HepG2 (cell line): ENCODE data around the gene EEF2. TPM values are rescaled to one million over a fixed set of nuclear protein-coding genes. Genes with fewer than 3 reads are reported as not detected.

ENCODE experiments used
- ATAC-seq: fragments of 200-7000 bp; cut with Tn5 transposase; 3 replicates; pipeline ENCODE4 v1.9.1; 2020; ENCODE audit warnings: mild to moderate bottlenecking, moderate library complexity
- BruUV-seq: library from RNA; stranded (reverse); fragments of 400-500 nt; replicated peaks from 2 replicates; lab custom pipeline; 2021; lab: Mats Ljungman, UMichigan
- CTCF ChIA-PET: fragments of 300-600 bp; formaldehyde crosslinking; extraction: SDS; loops from one replicate; lab custom pipeline; 2021; ENCODE audit warnings: low total read pairs, inconsistent platforms, low intra/inter-chr PET ratio; lab: Yijun Ruan, JAX
- POLR2A ChIA-PET: fragments of 350-600 bp; sonication (Branson Sonifier 250); formaldehyde crosslinking; loops from one replicate; lab custom pipeline; 2020; ENCODE audit warnings: antibody characterized with exemption, inconsistent platforms; lab: Yijun Ruan, JAX
- DNase-seq: peaks from one replicate; pipeline ENCODE4 v3.0.0-alpha.2; 2015; ENCODE audit warnings: low spot score
- FAIRE-seq: peaks from 3 replicates; lab custom pipeline; 2011; peaks lifted over from hg19 to GRCh38; lab: Jason Lieb, UNC
- H2AFZ ChIP-seq: one replicate; pipeline ENCODE4 v1.6.1; 2011; ENCODE audit warnings: low read length, inconsistent platforms
- H3K27ac ChIP-seq: fragments of 300-600 bp; 3 replicates; pipeline ENCODE4 v1.8.0; 2011; ENCODE audit warnings: mixed run types, mild to moderate bottlenecking, mixed read lengths, low read length, inconsistent platforms; ENCODE audit not compliant: insufficient read depth; ENCODE audit errors: extremely low read length
- H3K27me3 ChIP-seq, 2 experiments: fragments of 200-600 bp in 1 of 2; 2 replicates in 1 of 2; 3 replicates in 1 of 2; pipeline versions ENCODE4 v1.6.0 to v1.8.0; 2011; ENCODE audit warnings: low read length in 2 of 2, mild to moderate bottlenecking in 2 of 2, moderate library complexity in 2 of 2, inconsistent platforms in 1 of 2; ENCODE audit not compliant: insufficient read depth in 2 of 2, control insufficient read depth in 1 of 2
- H3K36me3 ChIP-seq, 2 experiments: fragments of 200-600 bp in 1 of 2; replicated peaks in 1 of 2; 2 replicates in 1 of 2; 3 replicates in 1 of 2; pipeline versions ENCODE4 v1.5.1 to v1.8.0; 2011; ENCODE audit warnings: low read length in 2 of 2, inconsistent platforms in 1 of 2; ENCODE audit not compliant: insufficient read depth in 2 of 2, control insufficient read depth in 1 of 2
- H3K4me1 ChIP-seq: 2 replicates; pipeline ENCODE4 v1.5.1; 2012; ENCODE audit warnings: low read length, inconsistent platforms; ENCODE audit not compliant: insufficient read depth
- H3K4me2 ChIP-seq: 2 replicates; pipeline ENCODE4 v1.6.0; 2011; ENCODE audit warnings: low read depth, low read length, inconsistent platforms
- H3K4me3 ChIP-seq, 3 experiments: fragments of 200-600 bp in 1 of 3; sonication (generic), shearing (Covaris generic) in 1 of 3; replicated peaks in 1 of 3; 2 replicates each; pipeline ENCODE4 v1.5.1; 2011 to 2016; ENCODE audit warnings: low read length in 3 of 3, inconsistent platforms in 2 of 3, low read depth in 2 of 3, mild to moderate bottlenecking in 2 of 3, control low read depth in 1 of 3, mixed read lengths in 1 of 3; ENCODE audit not compliant: insufficient read depth in 1 of 3
- H3K79me2 ChIP-seq: one replicate; pipeline ENCODE4 v1.6.1; 2011; ENCODE audit warnings: low read length, inconsistent platforms; ENCODE audit not compliant: insufficient read depth
- H3K9ac ChIP-seq: 2 replicates; pipeline ENCODE4 v1.6.0; 2011; ENCODE audit warnings: mild to moderate bottlenecking, low read depth, low read length, inconsistent platforms; ENCODE audit not compliant: insufficient read depth
- H3K9me3 ChIP-seq: 2 replicates; pipeline ENCODE4 v1.5.1; 2012; ENCODE audit warnings: mild to moderate bottlenecking, low read length
- H4K20me1 ChIP-seq: 2 replicates; pipeline ENCODE4 v1.6.0; 2011; ENCODE audit warnings: inconsistent platforms, mild to moderate bottlenecking, low read length, moderate library complexity; ENCODE audit not compliant: insufficient read depth
- ASH2L ChIP-seq: fragments of 300-600, 200-600 bp; sonication (generic); IDR thresholded peaks from 2 replicates; pipeline ENCODE4 v1.7.0; 2017; ENCODE audit warnings: low read depth, mild to moderate bottlenecking, moderate library complexity, mixed read lengths, low read length; ENCODE audit not compliant: insufficient read length
- PAF1 ChIP-seq: IDR thresholded peaks from 2 replicates; pipeline ENCODE4 v1.6.1; 2016; ENCODE audit warnings: missing genetic modification reagents, missing compliant biosample characterization
- PITX1 ChIP-seq: sonication (generic); formaldehyde crosslinking; IDR thresholded peaks from 2 replicates; pipeline ENCODE4 v1.5.1; 2020; ENCODE audit warnings: mild to moderate bottlenecking, missing genetic modification reagents
- RBM39 ChIP-seq: fragments of 200-400 bp; formaldehyde crosslinking; IDR thresholded peaks from one replicate; pipeline ENCODE4 v1.6.1; 2018; ENCODE audit warnings: antibody characterized with exemption, mild to moderate bottlenecking, low read depth, low read length; ENCODE audit not compliant: poor library complexity, severe bottlenecking
- U2AF2 ChIP-seq: fragments of 200-400 bp; formaldehyde crosslinking; IDR thresholded peaks from 2 replicates; pipeline ENCODE4 v1.6.1; 2017; ENCODE audit warnings: low read depth, mild to moderate bottlenecking, low read length
- XRCC5 ChIP-seq: fragments of 200-400 bp; formaldehyde crosslinking; optimal IDR thresholded peaks from 2 replicates; pipeline ENCODE3; 2017; ENCODE audit warnings: mild to moderate bottlenecking, low read length
- ZBTB44 ChIP-seq: sonication (generic); formaldehyde crosslinking; IDR thresholded peaks from 2 replicates; pipeline ENCODE4 v1.4.0; 2020; ENCODE audit warnings: missing genetic modification reagents
- ZMAT5 ChIP-seq: sonication (generic); formaldehyde crosslinking; IDR thresholded peaks from 2 replicates; pipeline ENCODE4 v1.5.0; 2020; ENCODE audit warnings: mild to moderate bottlenecking, low read depth, missing genetic modification reagents, borderline replicate concordance
- ZNF225 ChIP-seq: sonication (generic); formaldehyde crosslinking; IDR thresholded peaks from 2 replicates; pipeline ENCODE4 v1.4.0; 2020; ENCODE audit warnings: mild to moderate bottlenecking, missing genetic modification reagents
- ZNF251 ChIP-seq: sonication (generic); formaldehyde crosslinking; IDR thresholded peaks from 2 replicates; pipeline ENCODE4 v1.9.0; 2021; ENCODE audit warnings: mild to moderate bottlenecking, missing genetic modification reagents
- ZNF354B ChIP-seq: sonication (generic); formaldehyde crosslinking; IDR thresholded peaks from 2 replicates; pipeline ENCODE4 v1.8.0; 2022; ENCODE audit warnings: mild to moderate bottlenecking, missing genetic modification reagents
- ZNF512B ChIP-seq: sonication (generic); formaldehyde crosslinking; IDR thresholded peaks from 2 replicates; pipeline ENCODE4 v1.5.1; 2020; ENCODE audit warnings: missing genetic modification reagents, mild to moderate bottlenecking, borderline replicate concordance
- ZNF570 ChIP-seq: sonication (generic); formaldehyde crosslinking; IDR thresholded peaks from 2 replicates; pipeline ENCODE4 v1.4.0; 2020; ENCODE audit warnings: mild to moderate bottlenecking, missing genetic modification reagents, borderline replicate concordance
- ZNF576 ChIP-seq: sonication (generic); formaldehyde crosslinking; IDR thresholded peaks from 2 replicates; pipeline ENCODE4 v1.4.0; 2020; ENCODE audit warnings: mild to moderate bottlenecking, missing genetic modification reagents
- ZNF891 ChIP-seq: sonication (generic); formaldehyde crosslinking; IDR thresholded peaks from 2 replicates; pipeline ENCODE4 v1.5.0; 2020; ENCODE audit warnings: mild to moderate bottlenecking, missing genetic modification reagents
- WGBS: methylation state at CpG from one replicate; pipeline ENCODE4 v1.1.6; 2017; ENCODE audit warnings: low lambda C conversion rate; 5-methylcytosine and 5-hydroxymethylcytosine counted together
- in situ Hi-C: cut with HindIII; loops from 2 replicates; pipeline ENCODE4 v1.10.0; 2017; ENCODE audit warnings: low pct_unique_long_range_greater_than_20kb; ENCODE audit not compliant: extremely low pct_ligation_motif_present
- intact Hi-C: fragments of 100-400 bp; cut with micrococcal nuclease; formaldehyde crosslinking; loops from one replicate; pipeline ENCODE4 v1.10.0; 2022; ENCODE audit not compliant: unreplicated experiment
- polyA plus RNA-seq, 8 experiments: library from polyadenylated mRNA; depleted of rRNA in 3 of 8; stranded (reverse) in 7 of 8; unstranded in 1 of 8; fragments of >200 nt; fragmentation: Illumina TruSeq in 4 of 8; extraction: Trizol in 4 of 8; gene quantifications; 2 replicates each; pipeline versions ENCODE4 v1.2.1 to v1.2.3, GENCODE V29; 2011 to 2016; ENCODE audit warnings: low read depth in 4 of 8, missing spikeins in 1 of 8, mixed read lengths in 1 of 8; ENCODE audit not compliant: insufficient read depth in 1 of 8
- total RNA-seq, 5 experiments: library from RNA; depleted of rRNA; stranded (reverse); fragments of >200 nt; fragmentation: Illumina TruSeq; extraction: Trizol; gene quantifications; 2 replicates each; pipeline ENCODE4 v1.2.3, GENCODE V29; 2016; ENCODE audit warnings: low read depth in 1 of 5

The EEF2 gene
- total and polyA plus RNA-seq, 2 of the 13 experiments (the other 11 are each of a cell fraction or from before 2014, with no cell fraction given) = 1,441 to 1,777 TPM

- Histone ChIP-seq H3K4me2 (peak within 1 kb of the TSS; percentile 95), H3K4me1 (peaks cover 28% of the 10 kb centered on the region), H3K79me2 (peaks cover 26% of the 10 kb centered on the region), H2AFZ (no peak within 1 kb of the TSS), H3K27me3 (no peaks in the 10 kb centered on the region; a peak in 1 of 5 replicates), H3K9me3 (no peaks in the 10 kb centered on the region), H3K27ac (peak within 1 kb of the TSS; percentile 72), H3K9ac (peak within 1 kb of the TSS; percentile 94), H3K4me3 (peak within 1 kb of the TSS; percentile 95 to 98 (median 97)), H3K36me3 (peaks cover 13 to 24% of the 10 kb centered on the region in 2 experiments; a peak in 4 of 5 replicates), H4K20me1 (peaks cover 25% of the 10 kb centered on the region)
- peak; percentile 93 for FAIRE-seq
- under 1% methylated on average over 40 of the region's 73 CpGs for WGBS
- intact Hi-C loops (no loop called here), in situ Hi-C loops (no loop called here)
- CTCF ChIA-PET = no interaction called here
- POLR2A ChIA-PET = interaction anchor here (0.6 to 2.4 kb wide), 8 partner anchors 9 to 1020 kb away, joined by 3 to 118 read pairs (median 3); partner anchors contain the start of gene EEF2
- peak; percentile 95 for DNase-seq
- BruUV-seq = no TSS peak
- ATAC-seq = peak; percentile 80
- TF ChIP-seq ZBTB44 (CRISPR knock-in tag) = 0 out of 2 replicates have a peak, but pooled peaks have one; percentile 35
- no peak for TF ChIP-seq RBM39
- TF ChIP-seq XRCC5 = peak; percentile 48
- TF ChIP-seq ZNF354B = no peak
- no peak for TF ChIP-seq ZNF570 (CRISPR knock-in tag)
- peak; percentile 70; the same call in 1 of the 2 replicates for TF ChIP-seq ZNF891 (CRISPR knock-in tag)
- TF ChIP-seq ZNF512B (CRISPR knock-in tag) = no peak
- peak; percentile 65 for TF ChIP-seq ASH2L
- TF ChIP-seq ZNF576 = no peak
- no peak for TF ChIP-seq PITX1
- TF ChIP-seq ZMAT5 (CRISPR knock-in tag) = no peak
- no peak for TF ChIP-seq ZNF225 (CRISPR knock-in tag)
- no peak for TF ChIP-seq U2AF2
- no peak for TF ChIP-seq ZNF251 (CRISPR knock-in tag)
- TF ChIP-seq PAF1 = peak; percentile 92
Observed at GRCh38 chr19:3970808-3971598, 14.3 kb downstream of the EEF2 start, which contains the start of gene DAPK3. TSS of gene DAPK3 (minus strand) at chr19:3971099. CDS start at chr19:3969735, 1,364 bp downstream.
